ENCODE results near the gene ZNF444.

Gene ZNF444

DNA sequence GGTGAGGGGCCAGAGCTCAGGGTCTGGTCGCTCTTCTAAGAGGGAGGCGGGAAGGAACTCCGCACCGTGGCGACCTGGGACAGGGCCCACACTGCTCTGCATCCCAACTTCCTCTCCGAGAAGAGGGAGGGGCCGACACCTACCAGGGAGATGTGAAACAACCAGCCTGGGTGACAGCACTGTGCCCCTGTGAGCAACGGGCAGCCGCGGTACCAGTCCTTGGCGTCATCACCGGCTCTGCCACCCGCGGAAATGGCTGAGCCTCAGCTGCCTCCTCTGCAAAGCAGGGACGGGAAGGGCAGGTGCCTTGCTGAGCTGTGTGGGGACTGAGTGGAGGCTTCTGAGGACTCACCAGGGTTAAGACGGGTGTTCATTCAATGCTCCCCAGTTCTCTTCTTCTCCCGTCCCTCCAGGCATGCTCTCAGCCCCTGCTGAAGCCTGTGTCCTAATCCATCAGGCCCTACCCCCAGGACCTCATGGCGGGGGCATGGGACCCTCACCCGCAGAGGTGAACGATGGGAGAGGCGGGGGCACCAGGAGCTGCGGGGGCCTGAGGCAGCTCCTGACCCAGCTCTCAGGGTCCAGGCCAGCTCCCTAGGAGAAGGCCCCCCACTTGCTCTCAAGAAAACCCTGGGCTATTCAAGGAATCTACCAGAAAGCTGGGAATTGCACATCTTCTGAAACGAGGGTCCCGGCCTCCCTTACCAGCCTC is 29.3 kb upstream of the ZNF444 start:
- Mint-ChIP-seq H3K27ac (ENCODE audit: low read depth) (peak overlapping the region; percentile 77), H3K9me3 (no peaks in the 10 kb centered on the region), H3K4me3 (peak overlapping the region; percentile 52), H3K27me3 (no peaks in the 10 kb centered on the region), H3K36me3 (ENCODE audit: insufficient read depth) (peaks cover 11% of the 10 kb centered on the region), H3K4me1 (peaks cover 61% of the 10 kb centered on the region)
- DNase-seq (ENCODE audit: low spot score in 2 of 2): peak in 1 of 2 donors; percentile 38
- peak; percentile 96 for ATAC-seq (replicated peaks; ENCODE audit: extremely low read depth, poor library complexity, severe bottlenecking)

DNA sequence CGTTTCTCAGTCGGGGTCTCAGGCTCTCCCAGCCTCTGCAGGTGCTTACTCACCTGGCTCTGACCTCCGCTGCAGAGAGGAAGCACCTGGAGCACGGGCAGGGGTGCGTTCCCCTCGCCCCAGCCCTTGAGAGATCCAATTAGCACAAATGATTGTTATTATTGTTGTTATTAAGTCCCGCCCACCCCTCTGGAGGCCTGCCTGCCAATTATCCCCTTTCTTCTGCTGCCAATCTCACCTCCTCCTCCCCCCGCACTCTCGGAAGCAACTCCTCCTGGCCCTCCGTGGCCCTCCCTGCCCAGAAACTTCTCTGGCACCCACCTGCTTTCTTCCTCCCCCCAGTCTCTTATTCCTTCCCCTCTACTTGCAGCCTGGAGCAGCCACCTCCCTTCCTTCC is 28.8 kb upstream of the ZNF444 start:
- no peak for ATAC-seq (replicated peaks; ENCODE audit: extremely low read depth, poor library complexity, severe bottlenecking)
- no peak for DNase-seq (ENCODE audit: low spot score in 2 of 2)
- Mint-ChIP-seq H3K9me3 (no peaks in the 10 kb centered on the region), H3K36me3 (ENCODE audit: insufficient read depth) (peaks cover 9% of the 10 kb centered on the region), H3K27ac (ENCODE audit: low read depth) (peak overlapping the region; percentile 77), H3K27me3 (no peaks in the 10 kb centered on the region), H3K4me3 (peak overlapping the region; percentile 19), H3K4me1 (peaks cover 58% of the 10 kb centered on the region)

DNA sequence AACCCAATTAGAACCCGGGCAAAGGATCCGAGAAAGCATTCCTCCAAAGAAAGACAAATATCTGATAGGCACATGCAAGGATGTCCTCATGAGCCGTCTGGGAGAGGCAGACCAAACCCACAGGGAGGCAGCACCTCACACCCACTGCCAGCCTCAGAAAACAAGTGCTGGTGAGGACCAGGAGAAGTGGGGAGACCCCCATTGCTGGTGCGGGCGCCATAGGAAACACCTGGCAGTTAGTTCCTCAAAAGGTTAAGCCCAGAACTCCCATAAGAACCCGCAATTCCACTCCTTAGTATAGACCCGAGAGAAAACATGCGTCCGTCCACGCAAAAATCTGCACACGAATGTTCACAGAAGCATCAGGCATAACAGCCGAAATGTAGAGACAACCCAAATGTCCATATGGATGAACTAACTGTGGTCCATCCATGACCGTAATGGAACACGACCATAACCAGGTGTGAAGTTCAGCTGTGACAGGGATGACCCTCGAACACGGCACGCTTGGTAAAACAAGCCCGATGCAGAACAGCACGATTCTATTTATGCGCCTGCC is 27.9 kb upstream of the ZNF444 start:
- Mint-ChIP-seq H3K4me3 (peak overlapping the region; percentile 19), H3K27me3 (no peaks in the 10 kb centered on the region), H3K9me3 (no peaks in the 10 kb centered on the region), H3K4me1 (peaks cover 57% of the 10 kb centered on the region), H3K27ac (ENCODE audit: low read depth) (peak overlapping the region; percentile 77), H3K36me3 (ENCODE audit: insufficient read depth) (peaks cover 9% of the 10 kb centered on the region)
- DNase-seq (ENCODE audit: low spot score in 2 of 2) (no peak), ATAC-seq (replicated peaks; ENCODE audit: extremely low read depth, poor library complexity, severe bottlenecking) (no peak)

DNA sequence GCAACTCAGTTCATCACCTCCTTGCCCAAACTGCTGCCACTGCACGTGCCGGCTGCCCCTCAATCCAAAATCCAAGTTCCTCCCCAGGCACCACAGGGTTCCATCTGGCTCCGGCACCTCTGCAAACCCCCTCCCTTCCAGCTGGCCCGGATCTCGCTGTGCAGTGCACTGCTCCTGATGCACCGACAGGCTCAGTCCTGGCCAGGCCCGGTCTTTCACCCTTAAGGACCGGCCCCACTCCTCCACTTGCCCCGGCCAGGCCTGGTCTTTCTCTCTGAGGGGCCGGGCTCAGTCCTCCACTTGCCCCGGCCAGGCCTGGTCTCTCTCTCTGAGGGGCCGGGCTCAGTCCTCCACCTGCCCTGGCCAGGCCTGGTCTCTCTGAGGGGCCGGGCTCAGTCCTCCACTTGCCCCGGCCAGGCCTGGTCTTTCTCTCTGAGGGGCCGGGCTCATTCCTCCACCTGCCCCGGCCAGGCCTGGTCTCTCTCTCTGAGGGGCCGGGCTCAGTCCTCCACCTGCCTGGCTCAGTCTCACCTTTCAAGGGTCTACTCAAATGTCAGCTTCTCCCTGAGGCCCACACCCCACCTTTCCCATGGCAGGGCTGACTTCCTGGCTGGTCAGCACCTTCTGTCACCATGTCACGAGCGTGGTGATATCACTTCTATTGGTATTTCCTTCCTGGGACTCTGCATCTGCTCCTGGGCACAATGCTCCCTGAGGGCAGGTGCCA is 26.9 kb upstream of the ZNF444 start:
- ATAC-seq (replicated peaks; ENCODE audit: extremely low read depth, poor library complexity, severe bottlenecking) (no peak), DNase-seq (ENCODE audit: low spot score in 2 of 2) (no peak)
- Mint-ChIP-seq H3K27me3 (no peaks in the 10 kb centered on the region), H3K27ac (ENCODE audit: low read depth) (peak overlapping the region; percentile 71), H3K4me3 (no peak overlapping the region), H3K9me3 (no peaks in the 10 kb centered on the region), H3K36me3 (ENCODE audit: insufficient read depth) (peaks cover 9% of the 10 kb centered on the region), H3K4me1 (peaks cover 58% of the 10 kb centered on the region)

DNA sequence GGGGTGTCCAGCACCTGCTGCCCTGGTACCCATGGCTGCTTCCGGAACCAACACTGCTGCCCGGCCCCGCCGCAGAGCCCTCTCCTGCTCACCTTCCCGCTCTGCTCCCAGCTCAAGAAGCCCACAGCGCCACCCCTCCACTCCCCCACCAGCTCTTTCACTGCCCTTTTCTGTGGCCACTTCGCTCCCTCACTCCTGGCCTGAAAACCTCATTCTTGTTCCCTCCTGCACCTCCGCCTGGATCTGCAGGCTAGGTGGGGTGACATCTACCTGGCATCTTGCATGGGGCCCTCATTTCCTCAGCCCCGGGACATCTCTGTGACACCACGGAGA is 26.3 kb upstream of the ZNF444 start:
- Mint-ChIP-seq H3K4me1 (peaks cover 64% of the 10 kb centered on the region), H3K27ac (ENCODE audit: low read depth) (peak overlapping the region; percentile 71), H3K27me3 (no peaks in the 10 kb centered on the region), H3K36me3 (ENCODE audit: insufficient read depth) (peaks cover 9% of the 10 kb centered on the region), H3K9me3 (no peaks in the 10 kb centered on the region), H3K4me3 (no peak overlapping the region)
- no peak for DNase-seq (ENCODE audit: low spot score in 2 of 2)
- ATAC-seq (replicated peaks; ENCODE audit: extremely low read depth, poor library complexity, severe bottlenecking): no peak

DNA sequence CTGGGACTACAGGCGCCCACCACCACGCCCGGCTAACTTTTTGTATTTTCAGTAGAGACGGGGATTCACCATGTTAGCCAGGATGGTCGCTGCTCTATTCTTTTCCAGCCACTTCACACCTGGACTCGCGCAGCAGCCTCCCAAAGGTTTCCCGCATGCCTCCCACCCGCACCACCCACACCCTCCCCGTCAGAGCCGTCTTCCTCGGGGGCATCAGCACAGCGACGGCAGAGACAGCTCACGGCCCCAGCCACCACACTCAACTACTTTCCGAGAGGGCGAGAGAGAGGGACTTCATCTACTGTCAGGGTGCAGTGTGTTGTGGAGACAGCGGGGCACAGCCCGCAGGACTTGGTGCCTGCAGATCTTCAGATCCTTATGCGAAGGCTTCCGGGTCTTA is 25.6 kb upstream of the ZNF444 start:
- Mint-ChIP-seq H3K9me3 (no peaks in the 10 kb centered on the region), H3K4me3 (no peak overlapping the region), H3K36me3 (ENCODE audit: insufficient read depth) (peaks cover 7% of the 10 kb centered on the region), H3K27me3 (no peaks in the 10 kb centered on the region), H3K27ac (ENCODE audit: low read depth) (no peak overlapping the region), H3K4me1 (peaks cover 66% of the 10 kb centered on the region)
- DNase-seq (ENCODE audit: low spot score in 2 of 2) (no peak), ATAC-seq (replicated peaks; ENCODE audit: extremely low read depth, poor library complexity, severe bottlenecking) (no peak)

DNA sequence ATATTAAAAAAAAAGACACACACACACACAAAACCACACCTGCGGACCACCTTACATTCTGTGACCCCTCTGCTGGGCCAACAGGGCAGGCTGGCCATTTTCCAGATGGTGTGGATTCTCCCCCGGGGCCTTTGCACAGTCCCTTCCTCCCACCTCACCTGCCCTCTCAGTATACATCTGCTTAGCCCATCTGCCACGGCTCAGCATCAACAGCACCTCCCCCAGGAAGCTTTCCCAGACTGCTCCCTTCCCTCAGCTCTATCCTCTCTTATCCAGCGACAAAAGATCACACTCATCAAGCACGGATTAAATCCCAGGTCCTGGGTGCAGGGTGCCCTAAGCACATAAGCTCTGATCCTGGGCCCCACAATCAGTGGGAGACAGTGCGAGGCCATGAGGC is 24.5 kb upstream of the ZNF444 start:
- Mint-ChIP-seq H3K36me3 (ENCODE audit: insufficient read depth) (peaks cover 12% of the 10 kb centered on the region), H3K9me3 (no peaks in the 10 kb centered on the region), H3K27me3 (no peaks in the 10 kb centered on the region), H3K27ac (ENCODE audit: low read depth) (no peak overlapping the region), H3K4me3 (no peak overlapping the region), H3K4me1 (peaks cover 65% of the 10 kb centered on the region)
- ATAC-seq (replicated peaks; ENCODE audit: extremely low read depth, poor library complexity, severe bottlenecking) (no peak), DNase-seq (ENCODE audit: low spot score in 2 of 2) (no peak)

DNA sequence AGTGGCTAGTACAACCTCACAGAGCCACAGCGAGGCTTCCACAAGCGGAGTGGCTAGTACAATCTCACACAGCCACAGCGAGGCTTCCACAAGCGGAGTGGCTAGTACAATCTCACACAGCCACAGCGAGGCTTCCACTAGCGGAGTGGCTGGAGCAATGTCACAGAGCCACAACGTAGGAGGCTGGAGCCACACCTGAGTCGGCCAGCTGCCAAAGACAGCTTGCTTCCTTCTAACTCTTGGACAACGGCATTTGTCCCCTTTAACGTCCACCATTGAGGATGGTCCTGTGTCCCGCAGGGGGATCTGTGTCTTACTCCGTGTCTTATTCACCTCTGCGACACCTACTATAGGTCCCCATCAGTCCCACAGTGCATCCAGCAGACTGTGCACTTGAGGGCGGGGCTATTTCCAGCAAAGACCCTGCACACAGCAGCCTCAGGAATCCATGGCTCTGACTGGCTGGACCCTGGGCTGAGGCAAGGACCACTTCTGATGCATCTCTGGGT is 23.7 kb upstream of the ZNF444 start:
- no peak for DNase-seq (ENCODE audit: low spot score in 2 of 2)
- Mint-ChIP-seq H3K9me3 (no peaks in the 10 kb centered on the region), H3K27me3 (no peaks in the 10 kb centered on the region), H3K36me3 (ENCODE audit: insufficient read depth) (peaks cover 12% of the 10 kb centered on the region), H3K4me1 (peaks cover 63% of the 10 kb centered on the region), H3K4me3 (no peak overlapping the region), H3K27ac (ENCODE audit: low read depth) (peak overlapping the region; percentile 29)
- no peak for ATAC-seq (replicated peaks; ENCODE audit: extremely low read depth, poor library complexity, severe bottlenecking)

DNA sequence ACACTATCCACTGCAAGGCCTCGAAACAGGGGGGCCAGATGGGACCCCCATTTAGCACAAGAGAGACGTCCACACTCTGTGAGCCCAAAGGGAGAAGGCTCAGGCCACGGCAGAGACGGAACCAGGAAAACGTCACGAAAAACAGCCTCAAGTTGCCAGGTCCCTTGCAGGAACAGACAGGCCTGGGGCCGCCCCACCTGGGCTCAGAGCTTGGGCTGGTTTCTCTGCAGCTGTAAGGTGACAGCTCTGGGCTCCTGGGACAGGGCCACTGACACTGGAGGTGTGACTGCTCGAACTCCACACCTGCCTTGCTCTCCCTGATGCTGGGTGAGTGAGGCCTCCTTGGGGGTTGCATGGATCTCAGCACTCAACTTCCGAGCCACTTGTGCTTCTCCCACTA is 23.2 kb upstream of the ZNF444 start:
- DNase-seq (ENCODE audit: low spot score in 2 of 2) (no peak), ATAC-seq (replicated peaks; ENCODE audit: extremely low read depth, poor library complexity, severe bottlenecking) (no peak)
- Mint-ChIP-seq H3K9me3 (no peaks in the 10 kb centered on the region), H3K27me3 (no peaks in the 10 kb centered on the region), H3K36me3 (ENCODE audit: insufficient read depth) (peaks cover 12% of the 10 kb centered on the region), H3K4me1 (peaks cover 58% of the 10 kb centered on the region), H3K4me3 (no peak overlapping the region), H3K27ac (ENCODE audit: low read depth) (peak overlapping the region; percentile 29)

DNA sequence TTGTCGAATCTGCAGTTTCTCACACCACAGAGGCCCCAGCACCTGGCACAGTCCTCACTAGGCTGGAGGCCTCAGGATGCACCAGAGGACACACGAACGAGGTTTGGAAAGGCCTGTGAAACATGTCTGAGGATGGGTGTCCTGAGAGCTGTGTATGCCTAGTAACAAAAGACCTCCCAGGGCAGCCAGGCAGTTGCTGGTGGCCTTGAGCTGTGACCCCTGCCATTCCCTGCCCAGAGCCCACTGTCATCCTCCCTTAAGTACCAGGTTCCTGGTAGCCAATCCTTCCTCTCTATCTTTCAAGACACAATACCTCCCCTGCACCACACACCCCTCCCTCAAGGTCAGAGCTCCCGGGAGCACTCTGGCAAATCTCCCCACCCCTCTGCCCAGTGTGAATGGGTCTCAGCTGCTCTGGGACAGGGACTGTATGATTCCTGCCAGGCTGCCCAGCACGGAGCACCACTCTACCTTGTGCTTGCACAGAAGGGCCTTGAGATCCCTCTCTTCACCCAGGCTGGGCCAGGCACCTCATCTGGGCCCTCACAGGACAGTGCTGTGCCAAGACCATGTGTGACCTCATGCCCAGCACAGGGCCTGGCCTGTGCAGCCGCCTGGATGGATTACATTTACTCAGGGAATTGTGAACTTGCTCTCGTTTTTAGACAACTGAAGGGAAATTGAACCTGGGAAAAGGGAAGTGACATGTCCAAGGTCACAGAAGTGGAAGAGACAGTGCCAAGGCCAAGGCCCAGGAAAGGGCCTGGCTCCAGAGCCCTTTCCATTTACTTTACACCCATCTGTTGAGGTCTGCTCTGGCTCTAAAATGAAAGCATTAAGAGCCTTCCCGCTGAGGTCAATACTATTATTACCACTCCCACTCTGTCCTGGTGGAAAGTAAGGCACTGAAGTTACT is 22.2 kb upstream of the ZNF444 start:
- no peaks in the 10 kb centered on the region for H3K27me3 Mint-ChIP-seq
- ATAC-seq (replicated peaks; ENCODE audit: extremely low read depth, poor library complexity, severe bottlenecking): no peak
- H3K27ac Mint-ChIP-seq (ENCODE audit: low read depth): peak overlapping the region; percentile 97
- H3K4me1 Mint-ChIP-seq: peaks cover 49% of the 10 kb centered on the region
- no peaks in the 10 kb centered on the region for H3K9me3 Mint-ChIP-seq
- H3K36me3 Mint-ChIP-seq (ENCODE audit: insufficient read depth): peaks cover 8% of the 10 kb centered on the region
- no peak for DNase-seq (ENCODE audit: low spot score in 2 of 2)
- H3K4me3 Mint-ChIP-seq: peak overlapping the region; percentile 73

DNA sequence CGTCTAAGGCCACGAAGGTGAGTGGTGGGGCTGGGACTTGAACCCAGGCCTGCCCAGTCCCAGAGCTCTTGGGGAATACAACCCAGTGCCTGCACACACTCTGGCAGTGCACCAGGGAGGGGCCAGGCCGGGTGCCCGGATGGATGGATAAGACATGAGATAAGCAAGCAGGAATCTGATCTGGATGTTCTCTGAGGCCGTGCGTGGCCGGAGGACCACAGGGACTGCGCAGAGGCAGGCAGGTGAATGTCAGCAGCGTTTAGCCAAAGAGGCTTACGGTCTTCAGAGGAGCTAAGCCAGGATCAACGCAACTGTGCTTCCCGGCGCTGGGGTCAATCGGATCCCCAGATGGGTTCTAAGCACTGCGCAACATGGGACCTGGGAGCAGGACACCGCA is 21.5 kb upstream of the ZNF444 start:
- Mint-ChIP-seq H3K9me3 (no peaks in the 10 kb centered on the region), H3K4me1 (peaks cover 43% of the 10 kb centered on the region), H3K4me3 (peak overlapping the region; percentile 73), H3K27me3 (no peaks in the 10 kb centered on the region), H3K27ac (ENCODE audit: low read depth) (peak overlapping the region; percentile 97), H3K36me3 (ENCODE audit: insufficient read depth) (peaks cover 7% of the 10 kb centered on the region)
- ATAC-seq (replicated peaks; ENCODE audit: extremely low read depth, poor library complexity, severe bottlenecking) (no peak), DNase-seq (ENCODE audit: low spot score in 2 of 2) (no peak)

DNA sequence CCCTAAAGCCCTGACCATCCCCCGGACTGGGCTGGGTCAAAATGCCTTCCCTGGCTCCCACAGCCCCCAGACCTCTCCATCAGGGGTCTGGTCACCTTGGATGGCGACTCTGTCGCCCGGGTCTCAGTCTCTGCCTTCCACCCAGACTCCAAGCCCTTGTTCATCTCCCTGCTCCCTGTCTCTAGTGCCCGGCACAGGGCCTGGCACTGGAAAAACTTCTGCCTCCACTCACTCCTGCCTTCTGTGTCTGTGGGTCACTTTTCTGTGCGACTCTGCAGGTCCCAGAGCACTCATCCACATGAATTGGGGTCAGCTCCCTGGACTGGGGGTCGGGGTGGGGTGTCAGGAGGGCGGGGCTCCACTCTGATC is 21.1 kb upstream of the ZNF444 start:
- peak overlapping the region; percentile 97 for H3K27ac Mint-ChIP-seq (ENCODE audit: low read depth)
- peak overlapping the region; percentile 73 for H3K4me3 Mint-ChIP-seq
- H3K4me1 Mint-ChIP-seq: peaks cover 39% of the 10 kb centered on the region
- H3K9me3 Mint-ChIP-seq: no peaks in the 10 kb centered on the region
- DNase-seq (ENCODE audit: low spot score in 2 of 2) (no peak), ATAC-seq (replicated peaks; ENCODE audit: extremely low read depth, poor library complexity, severe bottlenecking) (no peak)
- H3K27me3 Mint-ChIP-seq: no peaks in the 10 kb centered on the region
- H3K36me3 Mint-ChIP-seq (ENCODE audit: insufficient read depth): peaks cover 6% of the 10 kb centered on the region
